Epithelial cell of esophagus (primary cell): ENCODE data around the gene SORBS1.

Experiments used
- DNase-seq: peaks from one replicate; pipeline ENCODE4 v3.0.0; 2010; ENCODE audit warnings: low read depth
- H3K4me3 ChIP-seq: 2 replicates; pipeline ENCODE4 v1.5.1; 2011; ENCODE audit warnings: mild to moderate bottlenecking, low read length, control low read depth
- CTCF ChIP-seq: IDR thresholded peaks from 2 replicates; pipeline ENCODE4 v1.5.1; 2011; ENCODE audit warnings: low read depth, mild to moderate bottlenecking, low read length, control low read depth, inconsistent platforms; ENCODE audit not compliant: insufficient read depth; ENCODE audit errors: missing control alignments

Gene SORBS1

GRCh38 chr10:95281206-95281605, 280.0 kb downstream of the SORBS1 start:
- H3K4me3 ChIP-seq = no peak overlapping the region
- no peak for TF ChIP-seq CTCF
- DNase-seq = peak; percentile 66

- peak; percentile 21 for DNase-seq
- no peak overlapping the region for H3K4me3 ChIP-seq
- TF ChIP-seq CTCF = no peak
Measured at GRCh38 chr10:95280637-95281036, 280.5 kb downstream of the SORBS1 start.

- peak; percentile 77 for DNase-seq
- no peak overlapping the region for H3K4me3 ChIP-seq
- TF ChIP-seq CTCF = no peak
Measured at GRCh38 chr10:95279042-95279820, 281.9 kb downstream of the SORBS1 start.

GRCh38 chr10:95278061-95278988, 282.8 kb downstream of the SORBS1 start:
- no peak for TF ChIP-seq CTCF
- H3K4me3 ChIP-seq = no peak overlapping the region
- no peak for DNase-seq

- H3K4me3 ChIP-seq = no peak overlapping the region
Measured at GRCh38 chr10:95277614-95278013, 283.6 kb downstream of the SORBS1 start.

GRCh38 chr10:95277201-95277570, 284.0 kb downstream of the SORBS1 start:
- no peak overlapping the region for H3K4me3 ChIP-seq
- no peak for TF ChIP-seq CTCF
- DNase-seq = no peak

More at GRCh38 chr10:95277614-95278013, 283.6 kb downstream of the SORBS1 start:
- DNase-seq = no peak
- no peak for TF ChIP-seq CTCF
